ENCODE data around the gene PODN.

DNA sequence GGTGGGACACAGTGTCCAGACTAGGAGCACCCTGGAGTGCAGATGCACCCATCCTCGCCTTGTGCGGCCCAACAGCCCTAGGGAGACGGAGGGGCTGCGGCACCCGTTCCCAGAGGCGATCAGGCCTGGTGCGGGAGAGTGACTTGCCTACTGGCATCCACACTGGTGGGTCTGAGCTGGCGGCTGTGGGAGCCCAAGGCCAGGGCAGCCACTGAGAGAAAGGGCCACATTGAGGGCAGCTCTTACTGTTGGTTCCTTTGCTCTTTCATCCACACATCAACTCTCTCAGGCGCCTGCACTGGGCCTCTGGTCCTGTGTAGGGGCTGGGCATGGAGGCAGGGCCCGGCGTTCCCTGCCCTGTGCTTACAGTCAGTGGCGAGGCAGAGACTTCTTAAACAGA lies 8.6 kb downstream of the PODN start:
- TF ChIP-seq, protein P1, sequence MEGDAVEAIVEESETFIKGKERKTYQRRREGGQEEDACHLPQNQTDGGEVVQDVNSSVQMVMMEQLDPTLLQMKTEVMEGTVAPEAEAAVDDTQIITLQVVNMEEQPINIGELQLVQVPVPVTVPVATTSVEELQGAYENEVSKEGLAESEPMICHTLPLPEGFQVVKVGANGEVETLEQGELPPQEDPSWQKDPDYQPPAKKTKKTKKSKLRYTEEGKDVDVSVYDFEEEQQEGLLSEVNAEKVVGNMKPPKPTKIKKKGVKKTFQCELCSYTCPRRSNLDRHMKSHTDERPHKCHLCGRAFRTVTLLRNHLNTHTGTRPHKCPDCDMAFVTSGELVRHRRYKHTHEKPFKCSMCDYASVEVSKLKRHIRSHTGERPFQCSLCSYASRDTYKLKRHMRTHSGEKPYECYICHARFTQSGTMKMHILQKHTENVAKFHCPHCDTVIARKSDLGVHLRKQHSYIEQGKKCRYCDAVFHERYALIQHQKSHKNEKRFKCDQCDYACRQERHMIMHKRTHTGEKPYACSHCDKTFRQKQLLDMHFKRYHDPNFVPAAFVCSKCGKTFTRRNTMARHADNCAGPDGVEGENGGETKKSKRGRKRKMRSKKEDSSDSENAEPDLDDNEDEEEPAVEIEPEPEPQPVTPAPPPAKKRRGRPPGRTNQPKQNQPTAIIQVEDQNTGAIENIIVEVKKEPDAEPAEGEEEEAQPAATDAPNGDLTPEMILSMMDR (IDR thresholded peaks at IDR 0.05), result no peak
- TF ChIP-seq REST (IDR thresholded peaks at IDR 0.05; ENCODE audit: insufficient read depth in 1 of 2, low read depth in 2 of 2, low read length in 1 of 2) (no peak), POLR2AphosphoS5 (IDR thresholded peaks at IDR 0.05; ENCODE audit: low read depth, low read length) (no peak)

Data from Panc1 (cell line).